ENCODE measurements around the gene KLKB1. TPM values are rescaled to one million over a fixed set of nuclear protein-coding genes. Genes with fewer than 3 reads are reported as not detected.

Gene KLKB1
- total RNA-seq, 1 donor from 2014 or later: not detected

- H3K36me3 ChIP-seq: peaks cover 0 to 3% of the 10 kb centered on the region in 2 donors
- no peak for DNase-seq (ENCODE audit: low spot score in 2 of 2)
- H3K4me1 ChIP-seq: no peaks in the 10 kb centered on the region
- no peak overlapping the region for H3K4me3 ChIP-seq
- H3K27ac ChIP-seq: no peak overlapping the region
- H3K27me3 ChIP-seq: no peaks in the 10 kb centered on the region
- H3K9me3 ChIP-seq: no peaks in the 10 kb centered on the region
- intact Hi-C loops (cut with DNase I): no loop called here
- no peak for TF ChIP-seq CTCF (IDR thresholded peaks at IDR 0.05)
These were observed 21.3 kb downstream of the KLKB1 start for GRCh38 chr4:186248643-186249042.

- no peak for TF ChIP-seq CTCF (IDR thresholded peaks at IDR 0.05)
- peaks cover 0 to 3% of the 10 kb centered on the region in 2 donors for H3K36me3 ChIP-seq
- H3K27me3 ChIP-seq: no peaks in the 10 kb centered on the region
- DNase-seq (ENCODE audit: low spot score in 2 of 2): no peak
- intact Hi-C loops (cut with DNase I): no loop called here
- no peaks in the 10 kb centered on the region for H3K9me3 ChIP-seq
- no peak overlapping the region for H3K27ac ChIP-seq
- no peak overlapping the region for H3K4me3 ChIP-seq
- no peaks in the 10 kb centered on the region for H3K4me1 ChIP-seq
These were observed 22.8 kb downstream of the KLKB1 start for GRCh38 chr4:186249785-186250754.

- intact Hi-C loops (cut with DNase I): no loop called here
- Histone ChIP-seq H3K4me1 (no peaks in the 10 kb centered on the region), H3K27me3 (no peaks in the 10 kb centered on the region), H3K36me3 (peaks cover 0 to 3% of the 10 kb centered on the region in 2 donors), H3K4me3 (no peak overlapping the region), H3K27ac (no peak overlapping the region), H3K9me3 (no peaks in the 10 kb centered on the region)
- TF ChIP-seq CTCF (IDR thresholded peaks at IDR 0.05): no peak
- no peak for DNase-seq (ENCODE audit: low spot score in 2 of 2)
These were observed 23.5 kb downstream of the KLKB1 start for GRCh38 chr4:186250760-186251159.

- TF ChIP-seq CTCF (IDR thresholded peaks at IDR 0.05): no peak
- peaks cover 0 to 3% of the 10 kb centered on the region in 2 donors for H3K36me3 ChIP-seq
- H3K27ac ChIP-seq: no peak overlapping the region
- H3K4me1 ChIP-seq: no peaks in the 10 kb centered on the region
- H3K27me3 ChIP-seq: no peaks in the 10 kb centered on the region
- no peak for DNase-seq (ENCODE audit: low spot score in 2 of 2)
- no peaks in the 10 kb centered on the region for H3K9me3 ChIP-seq
- intact Hi-C loops (cut with DNase I): no loop called here
- H3K4me3 ChIP-seq: no peak overlapping the region
These were observed 27.8 kb downstream of the KLKB1 start for GRCh38 chr4:186255122-186255521.

- no peaks in the 10 kb centered on the region for H3K27me3 ChIP-seq
- no peak for TF ChIP-seq CTCF (IDR thresholded peaks at IDR 0.05)
- intact Hi-C loops (cut with DNase I): no loop called here
- H3K27ac ChIP-seq: no peak overlapping the region
- no peaks in the 10 kb centered on the region for H3K4me1 ChIP-seq
- no peak for DNase-seq (ENCODE audit: low spot score in 2 of 2)
- H3K36me3 ChIP-seq: no peaks in the 10 kb centered on the region
- H3K9me3 ChIP-seq: no peaks in the 10 kb centered on the region
- H3K4me3 ChIP-seq: no peak overlapping the region
These were observed 31.0 kb downstream of the KLKB1 start for GRCh38 chr4:186258216-186258811.

Measured in ascending aorta (tissue), 2 donors.